CD4-positive, alpha-beta T cell treated with Interleukin-2 at 100 ng/mL for 4 hours (primary cell): ENCODE data around the gene MAPT.
"Not testable (repeated sequence)": the region's sequence is repeated elsewhere in the genome, so short reads cannot be mapped to it uniquely, and the experiment has no call there.

Experiments used
- DNase-seq: peaks from one replicate; pipeline ENCODE4 v3.0.0-alpha.2; 2020; ENCODE audit warnings: low spot score

MAPT gene

GRCh38 chr17:45929344-45929743, 35.0 kb downstream of the MAPT start:
- no peak for DNase-seq

DNA sequence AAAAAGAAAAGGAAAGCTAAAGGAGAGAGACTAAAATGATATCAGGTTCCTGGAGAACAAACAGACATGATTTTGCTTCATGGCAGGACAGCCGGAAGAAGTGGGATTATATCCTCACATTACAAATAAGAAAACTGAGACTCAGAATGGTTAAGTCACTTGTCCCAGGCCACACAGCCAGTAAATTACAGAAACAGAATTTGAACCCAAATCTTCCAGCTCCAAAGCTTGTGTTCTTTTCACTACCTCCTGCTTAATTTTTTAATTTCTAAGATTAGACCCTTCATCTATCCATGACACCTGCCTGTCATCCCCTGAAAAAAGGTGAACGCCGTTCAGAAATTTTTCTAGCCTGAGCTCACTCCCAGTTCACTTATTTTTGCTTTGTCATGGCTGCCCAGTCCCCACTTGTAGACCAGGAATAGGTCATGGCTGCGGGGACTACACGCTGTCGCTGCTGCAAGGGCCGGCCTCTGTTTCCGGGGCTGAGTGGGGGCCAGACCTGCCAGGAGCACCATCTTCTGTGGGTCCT, 36.1 kb downstream of the MAPT start:
- no peak for DNase-seq

GRCh38 chr17:45931677-45932076, 37.3 kb downstream of the MAPT start:
- no peak for DNase-seq

- no peak for DNase-seq
Observed at GRCh38 chr17:45934044-45934979, 40.0 kb downstream of the MAPT start.

DNA sequence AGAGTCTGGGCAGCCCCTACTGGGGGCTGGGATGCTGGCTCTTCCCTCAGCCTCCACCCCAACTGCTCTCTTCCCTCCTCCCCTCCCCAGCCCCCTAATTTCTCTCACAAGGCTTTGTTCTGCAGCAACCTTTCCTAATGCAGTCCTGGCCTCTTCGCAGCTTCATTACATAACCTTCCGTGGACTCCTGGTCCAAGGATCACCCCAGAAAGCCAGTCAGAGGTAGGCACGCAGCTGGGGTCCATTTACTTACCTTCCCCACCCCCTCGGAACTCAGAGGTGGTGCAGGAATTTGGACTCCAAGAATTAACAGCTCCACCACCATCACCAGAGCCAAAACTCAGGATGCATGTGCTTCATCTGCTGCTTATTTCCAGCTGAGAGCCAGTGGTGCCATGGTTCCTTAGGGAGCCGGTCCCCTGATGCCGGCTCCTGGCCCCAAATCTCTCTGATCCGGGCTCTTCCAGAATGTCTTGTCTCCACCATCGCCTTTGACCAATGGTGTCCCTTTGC, 40.9 kb downstream of the MAPT start:
- no peak for DNase-seq

DNA sequence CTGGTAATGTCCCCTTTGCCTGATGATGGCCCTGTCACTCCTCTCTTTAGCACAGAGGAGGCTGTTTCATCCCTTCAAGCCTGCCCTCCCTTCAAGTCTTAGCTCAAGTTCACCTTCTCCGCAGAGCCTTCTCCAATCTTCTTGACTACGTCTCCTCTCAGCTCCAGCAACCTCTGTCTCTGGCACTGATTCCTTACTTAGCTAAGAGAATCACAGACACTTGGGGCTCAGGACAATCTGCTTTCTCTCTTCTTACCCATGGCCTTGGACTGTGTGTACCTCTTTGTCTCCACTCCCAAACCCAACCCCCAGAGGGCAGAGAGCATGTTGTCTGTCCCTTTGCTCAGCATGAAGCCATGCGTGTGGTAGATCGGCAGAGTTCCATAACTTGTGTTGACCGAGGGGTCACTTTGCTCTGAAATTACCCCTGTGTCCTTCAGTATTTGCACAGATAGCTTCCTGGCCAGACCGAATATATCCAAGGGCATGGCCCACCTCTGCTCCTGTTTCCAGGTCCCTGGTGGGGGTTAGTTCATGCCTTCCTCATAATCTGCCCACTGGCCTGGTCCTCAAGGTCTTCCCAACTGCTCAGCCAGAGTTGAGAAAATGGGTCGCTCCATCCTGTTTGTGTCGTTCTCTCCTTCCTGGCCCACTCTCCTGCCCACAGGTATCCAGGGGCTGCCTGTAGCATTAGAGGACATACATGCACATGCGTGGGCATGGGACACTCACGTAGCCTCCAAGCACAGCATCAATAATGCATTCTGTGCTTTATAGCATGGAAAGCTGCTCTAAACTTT, 41.6 kb downstream of the MAPT start:
- DNase-seq = no peak

GRCh38 chr17:45936610-45937009, 42.3 kb downstream of the MAPT start:
- DNase-seq = no peak

- DNase-seq = not testable (repeated sequence)
Observed at GRCh38 chr17:45937186-45937585, 42.8 kb downstream of the MAPT start.

- no peak for DNase-seq
Observed at GRCh38 chr17:45939395-45939794, 45.0 kb downstream of the MAPT start.

GRCh38 chr17:45940293-45940692, 45.9 kb downstream of the MAPT start:
- DNase-seq = no peak

GRCh38 chr17:45940826-45941225, 46.5 kb downstream of the MAPT start:
- DNase-seq = no peak

GRCh38 chr17:45941395-45941794, 47.0 kb downstream of the MAPT start:
- DNase-seq = no peak

- no peak for DNase-seq
Observed at GRCh38 chr17:45942284-45942683, 47.9 kb downstream of the MAPT start.

DNA sequence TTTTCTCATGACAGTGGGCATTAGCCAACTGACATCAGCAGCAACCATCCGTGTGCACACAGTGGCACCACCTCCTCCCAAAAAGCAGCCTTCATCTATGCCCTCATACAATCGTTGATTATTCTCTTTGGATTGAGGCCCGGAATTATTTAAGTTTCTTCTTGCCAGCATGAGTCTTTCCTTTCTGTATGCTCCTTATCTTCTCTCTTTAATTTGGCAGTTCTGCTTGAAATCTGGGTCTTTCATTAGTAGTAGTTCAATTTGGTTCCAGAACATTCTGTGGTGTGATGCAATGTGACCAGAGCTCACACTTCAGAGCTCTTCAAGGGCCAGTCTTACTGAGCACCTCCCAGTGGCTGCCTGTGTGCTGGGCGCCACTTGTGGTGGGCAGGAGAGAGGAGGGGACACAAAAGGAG, 52.5 kb downstream of the MAPT start:
- no peak for DNase-seq

DNA sequence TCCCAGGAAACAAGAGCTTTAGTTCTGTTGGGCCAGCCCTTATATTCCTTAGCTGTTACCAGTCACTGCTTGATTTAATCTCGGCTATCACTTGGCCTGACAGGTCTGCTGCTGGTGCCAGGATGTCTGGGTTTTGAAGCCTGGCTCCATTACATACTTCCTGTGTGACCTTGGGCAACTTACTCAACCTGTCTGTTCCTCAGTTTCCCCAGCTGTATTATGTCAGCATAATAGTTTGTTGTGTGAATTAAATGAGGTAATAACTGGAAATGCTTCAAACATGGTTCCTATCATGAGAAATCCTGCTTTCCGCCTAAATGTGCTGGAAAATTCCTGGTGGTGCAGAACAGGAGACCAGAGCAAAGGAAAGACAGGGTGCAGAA, 54.1 kb downstream of the MAPT start:
- DNase-seq = no peak

- peak; percentile 51 for DNase-seq
Observed at GRCh38 chr17:45948881-45949624, 54.7 kb downstream of the MAPT start.

GRCh38 chr17:45949755-45950320, 55.5 kb downstream of the MAPT start:
- DNase-seq = no peak

- no peak for DNase-seq
Observed at GRCh38 chr17:45950888-45951287, 56.5 kb downstream of the MAPT start.

DNA sequence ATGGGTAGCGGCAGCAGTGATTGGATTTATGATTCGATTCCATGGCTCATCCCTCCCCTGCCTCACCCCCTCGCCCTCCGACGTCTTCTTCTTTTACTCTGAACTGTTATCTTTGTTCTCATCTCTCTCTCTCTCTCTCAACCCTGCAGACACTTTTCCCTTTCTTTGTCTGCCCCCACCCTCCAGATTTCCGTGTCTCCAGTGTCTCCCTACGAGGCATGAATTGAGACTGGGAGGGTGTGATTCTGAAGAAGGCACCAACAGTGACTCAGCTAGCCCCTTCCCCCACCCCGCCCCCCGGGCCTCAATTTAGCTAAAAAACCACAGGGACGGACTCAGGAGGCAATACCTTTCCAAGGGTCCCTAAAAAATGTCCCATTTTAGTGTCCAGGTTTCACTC, 57.0 kb downstream of the MAPT start:
- DNase-seq = no peak

DNA sequence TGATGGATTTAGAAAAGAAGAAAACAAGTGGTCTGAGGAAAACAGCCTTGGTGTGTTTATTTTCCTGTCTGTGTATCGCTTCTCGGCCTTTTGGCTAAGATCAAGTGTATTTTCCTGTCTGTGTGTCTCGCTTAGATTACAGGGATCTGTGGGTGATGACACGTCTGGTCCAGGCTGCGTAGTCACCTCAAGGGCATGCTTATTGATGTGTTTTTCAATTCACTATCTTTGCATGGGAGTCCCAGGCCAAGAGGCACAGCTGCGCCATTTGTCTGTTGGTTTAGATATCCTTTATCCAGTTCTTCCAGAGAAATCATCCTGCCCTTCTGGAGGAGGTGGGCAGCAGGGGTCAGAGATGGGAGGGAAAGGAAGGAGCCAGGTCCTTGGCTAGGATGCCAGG, 57.6 kb downstream of the MAPT start:
- DNase-seq = no peak

GRCh38 chr17:45952814-45953320, 58.5 kb downstream of the MAPT start:
- no peak for DNase-seq
